Measurements from ENCODE around the gene MATN3. TPM values are rescaled to one million over a fixed set of nuclear protein-coding genes. Genes with fewer than 3 reads are reported as not detected.

The MATN3 gene
- total RNA-seq, 1 donor from 2014 or later, result 0.32 TPM

DNA sequence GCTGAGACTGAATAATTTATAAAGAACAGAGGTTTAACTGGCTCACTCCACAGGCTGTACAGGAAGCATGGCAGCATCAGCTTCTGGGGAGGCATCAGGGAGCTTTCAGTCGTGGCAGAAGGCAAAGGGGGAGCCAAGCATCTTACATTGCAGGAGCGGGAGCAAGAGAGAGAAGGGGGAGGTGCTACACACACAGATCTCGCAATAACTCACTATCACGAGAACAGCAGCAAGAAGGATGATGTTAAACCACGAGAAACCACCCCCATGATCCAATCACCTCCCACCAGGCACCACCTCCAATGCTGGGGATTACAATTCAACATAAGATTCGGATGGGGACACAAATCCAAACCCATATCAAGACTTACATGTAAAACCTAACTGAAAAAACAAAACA lies 17.8 kb upstream of the MATN3 start:
- no peak overlapping the region for H3K4me3 Mint-ChIP-seq (ENCODE audit: unreplicated experiment)
- no peak for TF ChIP-seq CTCF (IDR thresholded peaks at IDR 0.05; ENCODE audit: partially characterized antibody, unreplicated experiment)
- H3K36me3 Mint-ChIP-seq (ENCODE audit: unreplicated experiment), result peaks cover 24% of the 10 kb centered on the region
- H3K27me3 Mint-ChIP-seq (ENCODE audit: unreplicated experiment), result no peaks in the 10 kb centered on the region
- H3K4me1 Mint-ChIP-seq (ENCODE audit: low read depth, unreplicated experiment), result no peaks in the 10 kb centered on the region
- DNase-seq, result no peak
- H3K27ac Mint-ChIP-seq (ENCODE audit: unreplicated experiment), result peak overlapping the region; percentile 7
- H3K9me3 Mint-ChIP-seq (ENCODE audit: unreplicated experiment), result peaks cover 1% of the 10 kb centered on the region

DNA sequence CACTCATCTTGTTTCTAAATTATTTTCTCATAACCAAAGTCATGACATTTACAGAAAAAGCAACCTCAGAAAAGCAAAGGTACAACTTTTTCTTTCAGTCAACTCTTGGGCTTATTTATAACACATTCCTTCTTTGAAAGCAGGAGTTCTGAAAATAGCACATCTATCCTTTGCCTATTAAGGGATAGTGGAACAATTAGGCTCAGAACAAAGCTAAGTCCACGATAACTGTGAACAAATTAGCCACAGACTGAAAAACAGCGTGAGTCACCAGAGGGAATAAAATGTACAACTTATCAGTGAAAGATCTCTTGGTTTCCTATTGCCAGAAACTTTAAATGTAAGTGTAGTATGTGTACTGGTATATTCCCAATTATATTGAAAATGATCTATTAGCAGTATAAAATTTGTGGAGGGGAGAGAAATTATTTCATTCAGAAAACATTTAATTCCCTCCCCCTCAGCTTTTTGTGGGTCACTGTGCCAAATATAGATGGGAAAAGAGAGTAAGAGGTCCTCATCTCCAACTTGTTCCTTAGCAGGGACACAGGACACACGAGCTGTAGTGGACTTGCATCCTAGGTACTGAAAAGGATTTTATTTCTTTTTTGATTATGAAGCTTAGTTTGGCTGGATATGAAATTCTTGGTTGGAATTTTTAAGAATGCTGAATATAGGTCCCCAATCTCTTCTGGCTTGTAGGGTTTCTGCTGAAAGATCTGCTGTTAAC lies 15.4 kb upstream of the MATN3 start:
- TF ChIP-seq CTCF (IDR thresholded peaks at IDR 0.05; ENCODE audit: partially characterized antibody, unreplicated experiment), result no peak
- no peak for DNase-seq
- Mint-ChIP-seq H3K27me3 (ENCODE audit: unreplicated experiment) (no peaks in the 10 kb centered on the region), H3K9me3 (ENCODE audit: unreplicated experiment) (peaks cover 2% of the 10 kb centered on the region), H3K36me3 (ENCODE audit: unreplicated experiment) (peaks cover 31% of the 10 kb centered on the region), H3K4me1 (ENCODE audit: low read depth, unreplicated experiment) (no peaks in the 10 kb centered on the region), H3K4me3 (ENCODE audit: unreplicated experiment) (no peak overlapping the region), H3K27ac (ENCODE audit: unreplicated experiment) (no peak overlapping the region)

DNA sequence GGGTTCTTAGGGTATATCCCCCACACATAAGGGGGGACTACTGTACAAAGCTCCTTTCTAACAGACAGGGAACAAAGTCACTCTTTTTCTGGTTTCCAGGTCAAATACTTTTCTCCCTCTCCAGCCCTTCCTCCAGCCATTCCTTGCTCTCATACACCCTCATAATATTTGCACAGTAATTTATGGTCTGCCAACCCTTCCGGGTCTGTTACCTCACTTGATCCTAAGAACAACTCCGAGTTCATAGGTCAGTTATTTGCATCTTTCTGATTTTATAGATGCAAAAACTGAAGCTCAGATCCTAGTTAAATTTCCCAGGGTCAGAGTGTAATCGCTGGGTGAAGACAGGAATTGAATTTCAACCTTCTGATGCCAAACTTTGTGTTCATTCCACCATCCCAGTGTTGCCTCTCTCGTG lies 14.8 kb upstream of the MATN3 start:
- peaks cover 35% of the 10 kb centered on the region for H3K36me3 Mint-ChIP-seq (ENCODE audit: unreplicated experiment)
- TF ChIP-seq CTCF (IDR thresholded peaks at IDR 0.05; ENCODE audit: partially characterized antibody, unreplicated experiment), result no peak

GRCh38 chr2:20025065-20025786 lies 12.8 kb upstream of the MATN3 start:
- peaks cover 5% of the 10 kb centered on the region for H3K9me3 Mint-ChIP-seq (ENCODE audit: unreplicated experiment)
- TF ChIP-seq CTCF (IDR thresholded peaks at IDR 0.05; ENCODE audit: partially characterized antibody, unreplicated experiment), result no peak
- H3K27ac Mint-ChIP-seq (ENCODE audit: unreplicated experiment), result no peak overlapping the region
- H3K4me3 Mint-ChIP-seq (ENCODE audit: unreplicated experiment), result no peak overlapping the region
- H3K4me1 Mint-ChIP-seq (ENCODE audit: low read depth, unreplicated experiment), result no peaks in the 10 kb centered on the region
- DNase-seq, result no peak
- no peaks in the 10 kb centered on the region for H3K27me3 Mint-ChIP-seq (ENCODE audit: unreplicated experiment)
- H3K36me3 Mint-ChIP-seq (ENCODE audit: unreplicated experiment), result peaks cover 36% of the 10 kb centered on the region

More for the DNA sequence above, 14.8 kb upstream of the MATN3 start:
- H3K4me3 Mint-ChIP-seq (ENCODE audit: unreplicated experiment), result no peak overlapping the region
- no peak overlapping the region for H3K27ac Mint-ChIP-seq (ENCODE audit: unreplicated experiment)
- peaks cover 3% of the 10 kb centered on the region for H3K9me3 Mint-ChIP-seq (ENCODE audit: unreplicated experiment)
- H3K4me1 Mint-ChIP-seq (ENCODE audit: low read depth, unreplicated experiment), result no peaks in the 10 kb centered on the region
- H3K27me3 Mint-ChIP-seq (ENCODE audit: unreplicated experiment), result no peaks in the 10 kb centered on the region
- no peak for DNase-seq

GRCh38 chr2:20023688-20024087 lies 11.2 kb upstream of the MATN3 start:
- Mint-ChIP-seq H3K27me3 (ENCODE audit: unreplicated experiment) (no peaks in the 10 kb centered on the region), H3K4me1 (ENCODE audit: low read depth, unreplicated experiment) (no peaks in the 10 kb centered on the region), H3K36me3 (ENCODE audit: unreplicated experiment) (peaks cover 31% of the 10 kb centered on the region), H3K4me3 (ENCODE audit: unreplicated experiment) (no peak overlapping the region), H3K27ac (ENCODE audit: unreplicated experiment) (no peak overlapping the region), H3K9me3 (ENCODE audit: unreplicated experiment) (peaks cover 3% of the 10 kb centered on the region)
- DNase-seq, result no peak
- no peak for TF ChIP-seq CTCF (IDR thresholded peaks at IDR 0.05; ENCODE audit: partially characterized antibody, unreplicated experiment)
